ENCODE measurements around the gene DNAJC5.

DNA sequence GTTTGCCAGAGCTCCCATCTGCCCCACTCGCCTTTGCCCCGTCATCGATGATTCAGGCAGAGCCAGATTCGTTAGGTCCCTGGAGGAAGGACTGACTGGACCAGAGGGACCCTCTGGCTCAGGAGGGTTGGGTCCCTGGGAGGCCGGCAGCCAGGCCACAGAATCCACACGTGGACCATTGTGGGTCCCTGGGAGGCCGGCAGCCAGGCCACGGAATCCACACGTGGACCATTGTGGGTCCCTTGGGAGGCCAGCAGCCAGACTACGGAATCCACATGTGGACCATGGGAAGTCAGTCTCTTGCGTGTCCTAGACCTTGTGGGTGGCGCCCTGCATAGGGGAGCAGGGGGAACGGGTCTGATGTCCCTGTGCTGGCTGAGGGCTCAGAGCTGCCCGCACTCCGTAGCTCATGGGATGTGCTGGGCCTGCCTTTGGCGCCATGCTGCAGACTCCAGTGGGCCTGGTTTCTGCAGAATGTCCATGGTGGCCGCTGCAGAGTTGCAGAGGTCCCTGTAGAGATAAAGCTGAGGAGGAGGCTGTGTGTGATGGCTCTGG lies 37.8 kb downstream of the DNAJC5 start:
- TF ChIP-seq, protein P1, sequence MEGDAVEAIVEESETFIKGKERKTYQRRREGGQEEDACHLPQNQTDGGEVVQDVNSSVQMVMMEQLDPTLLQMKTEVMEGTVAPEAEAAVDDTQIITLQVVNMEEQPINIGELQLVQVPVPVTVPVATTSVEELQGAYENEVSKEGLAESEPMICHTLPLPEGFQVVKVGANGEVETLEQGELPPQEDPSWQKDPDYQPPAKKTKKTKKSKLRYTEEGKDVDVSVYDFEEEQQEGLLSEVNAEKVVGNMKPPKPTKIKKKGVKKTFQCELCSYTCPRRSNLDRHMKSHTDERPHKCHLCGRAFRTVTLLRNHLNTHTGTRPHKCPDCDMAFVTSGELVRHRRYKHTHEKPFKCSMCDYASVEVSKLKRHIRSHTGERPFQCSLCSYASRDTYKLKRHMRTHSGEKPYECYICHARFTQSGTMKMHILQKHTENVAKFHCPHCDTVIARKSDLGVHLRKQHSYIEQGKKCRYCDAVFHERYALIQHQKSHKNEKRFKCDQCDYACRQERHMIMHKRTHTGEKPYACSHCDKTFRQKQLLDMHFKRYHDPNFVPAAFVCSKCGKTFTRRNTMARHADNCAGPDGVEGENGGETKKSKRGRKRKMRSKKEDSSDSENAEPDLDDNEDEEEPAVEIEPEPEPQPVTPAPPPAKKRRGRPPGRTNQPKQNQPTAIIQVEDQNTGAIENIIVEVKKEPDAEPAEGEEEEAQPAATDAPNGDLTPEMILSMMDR (conservative IDR thresholded peaks at IDR 0.05; ENCODE audit: low read depth, low read length), result no peak
- TF ChIP-seq EZH2 (IDR thresholded peaks at IDR 0.05; ENCODE audit: borderline replicate concordance, low read depth, low read length, poor library complexity, severe bottlenecking), result no peak

Data from A673 (cell line).